ENCODE measurements around the gene DOK6.

DNA sequence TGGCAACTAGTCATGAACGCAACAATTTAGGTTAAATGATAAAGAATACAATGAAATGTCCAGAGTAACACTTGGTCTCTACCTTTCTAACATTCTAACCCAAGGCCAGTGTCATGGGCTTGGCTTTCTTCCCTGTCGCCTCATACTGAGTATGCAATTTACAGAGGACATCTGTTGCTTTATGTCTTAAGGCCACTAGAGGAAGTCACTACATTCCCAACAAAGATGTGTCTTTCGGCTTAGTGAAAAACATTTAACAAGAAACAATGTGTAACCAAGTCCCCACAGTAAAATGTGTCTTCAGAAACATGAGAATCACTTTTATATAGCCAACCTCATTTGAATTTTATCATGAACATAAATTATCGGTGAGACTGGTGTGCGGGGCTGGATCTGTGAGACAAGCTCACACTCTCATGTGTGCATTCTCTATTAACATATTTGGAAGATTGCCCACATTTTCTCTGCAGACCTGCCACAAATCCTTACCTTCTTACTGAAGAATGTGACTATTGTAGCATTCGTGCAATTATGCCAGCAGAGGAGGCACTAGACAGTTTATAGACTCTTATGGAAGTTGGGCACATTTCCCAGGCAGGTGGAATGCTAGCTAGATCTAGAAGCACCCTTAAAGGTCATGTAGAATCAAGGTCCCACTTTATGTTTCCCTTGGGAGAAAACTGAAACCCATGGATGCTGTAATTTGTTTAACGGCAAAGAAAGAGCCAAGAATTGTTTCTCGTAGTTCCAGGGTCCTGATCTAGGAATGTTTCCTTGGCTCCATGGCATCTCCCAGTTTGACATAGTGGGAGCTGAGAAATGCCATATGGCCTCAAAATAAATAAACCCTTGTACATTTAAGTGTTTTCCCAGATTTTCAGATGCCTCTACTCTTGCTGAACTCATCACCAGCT lies 445.2 kb downstream of the DOK6 start:
- TF ChIP-seq, protein P1, sequence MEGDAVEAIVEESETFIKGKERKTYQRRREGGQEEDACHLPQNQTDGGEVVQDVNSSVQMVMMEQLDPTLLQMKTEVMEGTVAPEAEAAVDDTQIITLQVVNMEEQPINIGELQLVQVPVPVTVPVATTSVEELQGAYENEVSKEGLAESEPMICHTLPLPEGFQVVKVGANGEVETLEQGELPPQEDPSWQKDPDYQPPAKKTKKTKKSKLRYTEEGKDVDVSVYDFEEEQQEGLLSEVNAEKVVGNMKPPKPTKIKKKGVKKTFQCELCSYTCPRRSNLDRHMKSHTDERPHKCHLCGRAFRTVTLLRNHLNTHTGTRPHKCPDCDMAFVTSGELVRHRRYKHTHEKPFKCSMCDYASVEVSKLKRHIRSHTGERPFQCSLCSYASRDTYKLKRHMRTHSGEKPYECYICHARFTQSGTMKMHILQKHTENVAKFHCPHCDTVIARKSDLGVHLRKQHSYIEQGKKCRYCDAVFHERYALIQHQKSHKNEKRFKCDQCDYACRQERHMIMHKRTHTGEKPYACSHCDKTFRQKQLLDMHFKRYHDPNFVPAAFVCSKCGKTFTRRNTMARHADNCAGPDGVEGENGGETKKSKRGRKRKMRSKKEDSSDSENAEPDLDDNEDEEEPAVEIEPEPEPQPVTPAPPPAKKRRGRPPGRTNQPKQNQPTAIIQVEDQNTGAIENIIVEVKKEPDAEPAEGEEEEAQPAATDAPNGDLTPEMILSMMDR (CRISPR knock-in tag; IDR thresholded peaks at IDR 0.05): no peak
- TF ChIP-seq POLR2A (IDR thresholded peaks at IDR 0.05; ENCODE audit: insufficient read depth in 1 of 2, low read depth in 2 of 2, low read length in 2 of 2) (no peak), NFIC (IDR thresholded peaks at IDR 0.05; ENCODE audit: low read length) (no peak), ZNF143 (CRISPR knock-in tag; IDR thresholded peaks at IDR 0.05) (no peak), ZNF652 (CRISPR knock-in tag; IDR thresholded peaks at IDR 0.05; ENCODE audit: borderline replicate concordance, low read depth) (no peak), ZMAT3 (CRISPR knock-in tag; conservative IDR thresholded peaks at IDR 0.05) (no peak), ZNF160 (CRISPR knock-in tag; IDR thresholded peaks at IDR 0.05) (no peak)
- TF ChIP-seq, protein P2, sequence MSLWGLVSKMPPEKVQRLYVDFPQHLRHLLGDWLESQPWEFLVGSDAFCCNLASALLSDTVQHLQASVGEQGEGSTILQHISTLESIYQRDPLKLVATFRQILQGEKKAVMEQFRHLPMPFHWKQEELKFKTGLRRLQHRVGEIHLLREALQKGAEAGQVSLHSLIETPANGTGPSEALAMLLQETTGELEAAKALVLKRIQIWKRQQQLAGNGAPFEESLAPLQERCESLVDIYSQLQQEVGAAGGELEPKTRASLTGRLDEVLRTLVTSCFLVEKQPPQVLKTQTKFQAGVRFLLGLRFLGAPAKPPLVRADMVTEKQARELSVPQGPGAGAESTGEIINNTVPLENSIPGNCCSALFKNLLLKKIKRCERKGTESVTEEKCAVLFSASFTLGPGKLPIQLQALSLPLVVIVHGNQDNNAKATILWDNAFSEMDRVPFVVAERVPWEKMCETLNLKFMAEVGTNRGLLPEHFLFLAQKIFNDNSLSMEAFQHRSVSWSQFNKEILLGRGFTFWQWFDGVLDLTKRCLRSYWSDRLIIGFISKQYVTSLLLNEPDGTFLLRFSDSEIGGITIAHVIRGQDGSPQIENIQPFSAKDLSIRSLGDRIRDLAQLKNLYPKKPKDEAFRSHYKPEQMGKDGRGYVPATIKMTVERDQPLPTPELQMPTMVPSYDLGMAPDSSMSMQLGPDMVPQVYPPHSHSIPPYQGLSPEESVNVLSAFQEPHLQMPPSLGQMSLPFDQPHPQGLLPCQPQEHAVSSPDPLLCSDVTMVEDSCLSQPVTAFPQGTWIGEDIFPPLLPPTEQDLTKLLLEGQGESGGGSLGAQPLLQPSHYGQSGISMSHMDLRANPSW (CRISPR knock-in tag; IDR thresholded peaks at IDR 0.05; ENCODE audit: borderline replicate concordance): no peak
- TF ChIP-seq, protein P3, sequence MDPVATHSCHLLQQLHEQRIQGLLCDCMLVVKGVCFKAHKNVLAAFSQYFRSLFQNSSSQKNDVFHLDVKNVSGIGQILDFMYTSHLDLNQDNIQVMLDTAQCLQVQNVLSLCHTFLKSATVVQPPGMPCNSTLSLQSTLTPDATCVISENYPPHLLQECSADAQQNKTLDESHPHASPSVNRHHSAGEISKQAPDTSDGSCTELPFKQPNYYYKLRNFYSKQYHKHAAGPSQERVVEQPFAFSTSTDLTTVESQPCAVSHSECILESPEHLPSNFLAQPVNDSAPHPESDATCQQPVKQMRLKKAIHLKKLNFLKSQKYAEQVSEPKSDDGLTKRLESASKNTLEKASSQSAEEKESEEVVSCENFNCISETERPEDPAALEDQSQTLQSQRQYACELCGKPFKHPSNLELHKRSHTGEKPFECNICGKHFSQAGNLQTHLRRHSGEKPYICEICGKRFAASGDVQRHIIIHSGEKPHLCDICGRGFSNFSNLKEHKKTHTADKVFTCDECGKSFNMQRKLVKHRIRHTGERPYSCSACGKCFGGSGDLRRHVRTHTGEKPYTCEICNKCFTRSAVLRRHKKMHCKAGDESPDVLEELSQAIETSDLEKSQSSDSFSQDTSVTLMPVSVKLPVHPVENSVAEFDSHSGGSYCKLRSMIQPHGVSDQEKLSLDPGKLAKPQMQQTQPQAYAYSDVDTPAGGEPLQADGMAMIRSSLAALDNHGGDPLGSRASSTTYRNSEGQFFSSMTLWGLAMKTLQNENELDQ (CRISPR knock-in tag; IDR thresholded peaks at IDR 0.05; ENCODE audit: borderline replicate concordance): no peak
- TF ChIP-seq, protein P4, sequence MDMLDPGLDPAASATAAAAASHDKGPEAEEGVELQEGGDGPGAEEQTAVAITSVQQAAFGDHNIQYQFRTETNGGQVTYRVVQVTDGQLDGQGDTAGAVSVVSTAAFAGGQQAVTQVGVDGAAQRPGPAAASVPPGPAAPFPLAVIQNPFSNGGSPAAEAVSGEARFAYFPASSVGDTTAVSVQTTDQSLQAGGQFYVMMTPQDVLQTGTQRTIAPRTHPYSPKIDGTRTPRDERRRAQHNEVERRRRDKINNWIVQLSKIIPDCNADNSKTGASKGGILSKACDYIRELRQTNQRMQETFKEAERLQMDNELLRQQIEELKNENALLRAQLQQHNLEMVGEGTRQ (IDR thresholded peaks at IDR 0.05; ENCODE audit: low read depth, low read length): no peak
- TF ChIP-seq, protein P4 (CRISPR knock-in tag; IDR thresholded peaks at IDR 0.05; ENCODE audit: borderline replicate concordance): no peak
- TF ChIP-seq, protein P5, sequence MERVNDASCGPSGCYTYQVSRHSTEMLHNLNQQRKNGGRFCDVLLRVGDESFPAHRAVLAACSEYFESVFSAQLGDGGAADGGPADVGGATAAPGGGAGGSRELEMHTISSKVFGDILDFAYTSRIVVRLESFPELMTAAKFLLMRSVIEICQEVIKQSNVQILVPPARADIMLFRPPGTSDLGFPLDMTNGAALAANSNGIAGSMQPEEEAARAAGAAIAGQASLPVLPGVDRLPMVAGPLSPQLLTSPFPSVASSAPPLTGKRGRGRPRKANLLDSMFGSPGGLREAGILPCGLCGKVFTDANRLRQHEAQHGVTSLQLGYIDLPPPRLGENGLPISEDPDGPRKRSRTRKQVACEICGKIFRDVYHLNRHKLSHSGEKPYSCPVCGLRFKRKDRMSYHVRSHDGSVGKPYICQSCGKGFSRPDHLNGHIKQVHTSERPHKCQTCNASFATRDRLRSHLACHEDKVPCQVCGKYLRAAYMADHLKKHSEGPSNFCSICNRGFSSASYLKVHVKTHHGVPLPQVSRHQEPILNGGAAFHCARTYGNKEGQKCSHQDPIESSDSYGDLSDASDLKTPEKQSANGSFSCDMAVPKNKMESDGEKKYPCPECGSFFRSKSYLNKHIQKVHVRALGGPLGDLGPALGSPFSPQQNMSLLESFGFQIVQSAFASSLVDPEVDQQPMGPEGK (CRISPR knock-in tag; IDR thresholded peaks at IDR 0.05): no peak
